AG04450 (cell line): ENCODE results near the gene AP1S2. TPM values are rescaled to one million over a fixed set of nuclear protein-coding genes. Genes with fewer than 3 reads are reported as not detected.

Experiments used
- CTCF ChIA-PET: fragments of 300-600, 350-600 bp; formaldehyde crosslinking; extraction: SDS; loops from one replicate; lab custom pipeline; 2022; ENCODE audit warnings: antibody characterized with exemption, inconsistent platforms; lab: Charles Lee
- POLR2A ChIA-PET: fragments of 350-600 bp; formaldehyde crosslinking; extraction: SDS; loops from one replicate; lab custom pipeline; 2021; ENCODE audit warnings: antibody characterized with exemption, inconsistent platforms; lab: Yijun Ruan, JAX
- DNase-seq: peaks from one replicate; pipeline ENCODE4 v3.0.0-alpha.2; 2011; ENCODE audit warnings: low read depth, low spot score
- H3K27ac ChIP-seq: one replicate; pipeline ENCODE4 v1.5.1; 2012; ENCODE audit warnings: low read depth, low read length, control low read depth
- H3K27me3 ChIP-seq: one replicate; pipeline ENCODE4 v1.6.0; 2012; ENCODE audit warnings: low read length; ENCODE audit not compliant: control insufficient read depth, insufficient read depth
- H3K4me3 ChIP-seq: 2 replicates; pipeline ENCODE4 v1.5.1; 2011; ENCODE audit warnings: mild to moderate bottlenecking, low read depth, low read length, control low read depth
- H3K9me3 ChIP-seq: 2 replicates; pipeline ENCODE4 v1.5.1; 2012; ENCODE audit warnings: low read length; ENCODE audit not compliant: control insufficient read depth, insufficient read depth
- polyA plus RNA-seq: library from polyadenylated mRNA; depleted of rRNA; stranded (reverse); fragments of >200 nt; gene quantifications from 2 replicates; pipeline ENCODE4 v1.2.3, GENCODE V29; 2011
- TF ChIP-seq, protein P1 (sequence below): IDR thresholded peaks from 2 replicates; pipeline ENCODE4 v1.5.1; 2011; ENCODE audit warnings: low read depth, low read length, control low read depth, inconsistent platforms

AP1S2 gene
- polyA plus RNA-seq, 1 experiment, result 60.8 TPM

DNA sequence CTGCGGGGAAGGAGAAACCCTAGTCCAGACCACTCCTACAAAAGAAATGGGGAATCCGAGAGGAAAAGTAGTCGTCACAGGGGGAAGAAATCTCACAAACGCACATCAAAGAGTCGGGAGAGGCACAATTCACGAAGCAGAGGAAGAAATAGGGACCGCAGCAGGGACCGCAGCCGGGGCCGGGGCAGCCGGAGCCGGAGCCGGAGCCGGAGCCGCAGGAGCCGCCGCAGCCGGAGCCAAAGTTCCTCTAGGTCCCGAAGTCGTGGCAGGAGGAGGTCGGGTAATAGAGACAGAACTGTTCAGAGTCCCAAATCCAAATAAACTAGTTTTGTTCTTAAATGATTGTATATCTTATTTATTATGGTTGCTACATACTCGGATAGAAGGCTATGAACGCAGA, 31.7 kb downstream of the AP1S2 start:
- POLR2A ChIA-PET, result no interaction called here
- TF ChIP-seq, protein P1, sequence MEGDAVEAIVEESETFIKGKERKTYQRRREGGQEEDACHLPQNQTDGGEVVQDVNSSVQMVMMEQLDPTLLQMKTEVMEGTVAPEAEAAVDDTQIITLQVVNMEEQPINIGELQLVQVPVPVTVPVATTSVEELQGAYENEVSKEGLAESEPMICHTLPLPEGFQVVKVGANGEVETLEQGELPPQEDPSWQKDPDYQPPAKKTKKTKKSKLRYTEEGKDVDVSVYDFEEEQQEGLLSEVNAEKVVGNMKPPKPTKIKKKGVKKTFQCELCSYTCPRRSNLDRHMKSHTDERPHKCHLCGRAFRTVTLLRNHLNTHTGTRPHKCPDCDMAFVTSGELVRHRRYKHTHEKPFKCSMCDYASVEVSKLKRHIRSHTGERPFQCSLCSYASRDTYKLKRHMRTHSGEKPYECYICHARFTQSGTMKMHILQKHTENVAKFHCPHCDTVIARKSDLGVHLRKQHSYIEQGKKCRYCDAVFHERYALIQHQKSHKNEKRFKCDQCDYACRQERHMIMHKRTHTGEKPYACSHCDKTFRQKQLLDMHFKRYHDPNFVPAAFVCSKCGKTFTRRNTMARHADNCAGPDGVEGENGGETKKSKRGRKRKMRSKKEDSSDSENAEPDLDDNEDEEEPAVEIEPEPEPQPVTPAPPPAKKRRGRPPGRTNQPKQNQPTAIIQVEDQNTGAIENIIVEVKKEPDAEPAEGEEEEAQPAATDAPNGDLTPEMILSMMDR, result no peak
- Histone ChIP-seq H3K27ac (no peak overlapping the region), H3K27me3 (no peaks in the 10 kb centered on the region), H3K4me3 (no peak overlapping the region), H3K9me3 (no peaks in the 10 kb centered on the region)
- CTCF ChIA-PET, result no interaction called here
- no peak for DNase-seq

DNA sequence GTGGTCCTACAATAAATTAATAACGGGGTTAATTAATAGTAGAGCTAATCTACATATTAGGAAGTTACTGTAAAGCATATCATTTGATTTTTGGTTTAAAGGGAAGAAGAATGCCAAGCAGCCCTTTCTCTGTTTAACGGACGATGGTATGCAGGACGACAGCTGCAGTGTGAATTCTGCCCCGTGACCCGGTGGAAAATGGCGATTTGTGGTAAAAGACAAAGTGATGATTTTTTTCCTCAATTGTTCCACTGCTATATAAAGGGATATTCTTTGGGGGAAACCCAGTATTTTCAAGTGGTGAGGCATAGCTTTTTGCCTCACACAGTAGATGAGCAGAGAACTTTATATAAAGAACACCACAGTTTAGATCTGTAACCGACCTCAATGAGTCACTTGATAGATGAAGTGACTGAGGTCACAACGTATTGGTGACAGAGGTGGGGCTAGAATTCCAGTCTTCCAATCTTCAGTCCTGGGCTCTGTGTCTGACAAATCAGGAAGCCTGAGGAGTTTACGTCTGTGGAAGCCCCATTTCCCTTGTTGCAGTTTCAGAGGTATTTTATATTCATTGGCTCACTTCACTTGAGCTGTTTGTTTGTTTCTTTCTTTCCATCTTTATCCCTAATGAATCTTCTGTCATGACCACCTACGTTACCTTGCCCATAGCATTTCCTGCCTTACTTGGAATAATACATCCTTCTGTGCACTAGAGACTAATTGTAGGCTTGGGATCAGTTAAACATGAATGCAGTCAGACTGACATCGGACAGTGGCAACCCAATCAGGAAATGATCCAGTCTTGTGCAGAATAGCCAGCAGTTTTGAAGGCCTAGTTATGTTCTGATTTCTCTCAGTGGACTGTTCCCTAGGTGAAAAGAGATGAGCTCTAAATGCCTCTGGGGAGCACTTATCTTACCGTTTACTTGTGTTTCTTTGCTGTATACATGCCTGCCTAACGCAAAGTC, 34.2 kb downstream of the AP1S2 start:
- CTCF ChIA-PET, result interaction anchor here (0.6 kb wide), 1 partner anchor 10 kb away, joined by 3 read pairs; no protein-coding TSS in a partner anchor
- POLR2A ChIA-PET, result no interaction called here
- TF ChIP-seq, protein P1, result no peak
- H3K4me3 ChIP-seq, result no peak overlapping the region
- H3K27ac ChIP-seq, result no peak overlapping the region
- no peak for DNase-seq
- no peaks in the 10 kb centered on the region for H3K9me3 ChIP-seq
- no peaks in the 10 kb centered on the region for H3K27me3 ChIP-seq

DNA sequence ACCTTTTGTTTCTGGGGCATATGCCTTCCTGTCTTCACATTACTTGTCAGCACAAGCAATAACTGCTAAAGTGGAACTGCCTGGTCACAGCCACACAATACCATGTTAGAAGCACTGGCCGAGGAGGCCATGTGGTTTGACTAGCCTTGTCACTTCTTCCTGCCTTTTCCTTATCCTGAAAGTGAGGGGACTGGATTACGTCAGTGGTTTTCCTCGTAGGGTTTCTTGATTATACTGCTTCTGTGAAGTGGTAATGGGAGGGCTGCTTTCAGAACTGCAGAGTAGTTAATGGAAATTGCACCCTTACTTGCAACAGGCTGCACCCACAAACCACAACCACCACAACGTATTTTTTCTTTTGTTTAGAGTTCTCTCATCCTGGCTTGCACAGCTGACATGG, 37.7 kb downstream of the AP1S2 start:
- no peak for DNase-seq
- H3K9me3 ChIP-seq, result no peaks in the 10 kb centered on the region
- no peak overlapping the region for H3K4me3 ChIP-seq
- POLR2A ChIA-PET, result no interaction called here
- H3K27ac ChIP-seq, result peak overlapping the region; percentile 2
- TF ChIP-seq, protein P1, result no peak
- H3K27me3 ChIP-seq, result no peaks in the 10 kb centered on the region
- CTCF ChIA-PET, result no interaction called here

DNA sequence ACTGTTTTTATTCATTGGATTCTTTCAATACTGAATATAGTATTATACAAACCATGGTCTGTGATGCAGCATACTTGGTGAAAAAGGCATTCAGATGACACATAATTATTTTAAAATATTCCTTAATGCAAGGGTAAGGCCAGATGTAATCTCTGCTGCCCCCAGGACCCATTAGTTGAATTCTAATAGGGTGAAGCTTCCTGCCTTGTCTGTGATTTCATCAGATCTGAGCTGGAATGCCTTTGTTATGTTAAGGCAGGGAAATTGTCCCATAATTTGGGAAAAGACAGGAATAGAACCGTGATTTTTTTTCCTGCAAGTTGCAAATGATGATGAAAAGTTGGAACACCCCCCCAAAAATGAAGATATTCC, 38.2 kb downstream of the AP1S2 start:
- Histone ChIP-seq H3K9me3 (no peaks in the 10 kb centered on the region), H3K27me3 (no peaks in the 10 kb centered on the region), H3K27ac (no peak overlapping the region), H3K4me3 (no peak overlapping the region)
- CTCF ChIA-PET, result no interaction called here
- TF ChIP-seq, protein P1, result no peak
- no peak for DNase-seq
- POLR2A ChIA-PET, result no interaction called here

DNA sequence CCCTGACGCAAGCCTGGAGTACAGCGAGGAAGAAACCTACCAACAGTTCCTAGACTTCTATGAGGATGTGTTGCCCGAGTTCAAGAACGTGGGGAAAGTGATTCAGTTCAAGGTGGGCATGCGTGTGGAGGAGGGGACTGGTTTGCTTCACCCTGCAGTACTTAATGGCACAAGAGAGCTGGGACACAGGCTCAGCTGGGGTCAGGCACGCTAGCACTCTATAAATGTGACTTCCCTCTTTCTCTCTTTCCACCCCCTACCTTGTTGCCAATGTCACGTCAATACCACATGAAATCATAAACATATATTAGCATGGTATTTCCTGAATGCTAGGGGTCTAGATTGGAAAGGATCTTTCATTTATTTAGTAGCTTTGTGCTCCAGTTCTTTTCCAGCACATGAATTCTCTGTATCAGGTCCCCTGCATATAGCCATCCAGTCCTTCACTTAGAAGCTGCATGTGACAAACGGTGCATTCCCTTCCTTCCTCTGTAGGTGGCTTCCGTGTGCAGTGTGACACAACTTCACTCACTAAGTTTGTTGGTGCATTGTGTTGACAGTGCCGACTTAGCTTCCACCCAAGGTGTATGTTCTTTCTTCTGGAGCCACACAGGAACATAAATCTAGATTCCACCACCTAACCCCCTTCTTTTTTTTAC, 38.7 kb downstream of the AP1S2 start:
- no peak for DNase-seq
- POLR2A ChIA-PET, result no interaction called here
- CTCF ChIA-PET, result no interaction called here
- TF ChIP-seq, protein P1, result peak; percentile 26; the same call in 1 of the 2 replicates
- H3K27me3 ChIP-seq, result no peaks in the 10 kb centered on the region
- no peak overlapping the region for H3K27ac ChIP-seq
- H3K9me3 ChIP-seq, result no peaks in the 10 kb centered on the region
- no peak overlapping the region for H3K4me3 ChIP-seq
